GM23338 (cell line): ENCODE data around the gene PLXNB2. TPM values are rescaled to one million over a fixed set of nuclear protein-coding genes. Genes with fewer than 3 reads are reported as not detected.

Experiments
- ATAC-seq: fragments of 200-7000 bp; cut with Tn5 transposase; 3 replicates; pipeline ENCODE4 v1.9.1; 2020
- DNase-seq: peaks from one replicate; pipeline ENCODE4 v3.0.0-alpha.2; 2015; ENCODE audit warnings: low spot score
- H2AFZ ChIP-seq: fragments of 200-600 bp; sonication (generic); 2 replicates; pipeline ENCODE4 v1.8.0; 2016; ENCODE audit warnings: antibody characterized with exemption, mild to moderate bottlenecking, moderate library complexity
- H3F3A ChIP-seq: fragments of 200-600 bp; sonication (generic); replicated peaks from 2 replicates; pipeline ENCODE4 v1.8.0; 2017; ENCODE audit warnings: antibody characterized with exemption, mixed run types, low read depth
- H3K27ac ChIP-seq: fragments of 200-600 bp; sonication (generic); 2 replicates; pipeline ENCODE4 v1.6.1; 2016; ENCODE audit warnings: low read depth
- H3K27me3 ChIP-seq: fragments of 200-600 bp; sonication (generic); 2 replicates; pipeline ENCODE4 v1.8.0; 2016; ENCODE audit warnings: mild to moderate bottlenecking, mixed run types, moderate library complexity; ENCODE audit not compliant: insufficient read depth
- H3K36me3 ChIP-seq: fragments of 200-600 bp; sonication (generic); 2 replicates; pipeline ENCODE4 v1.8.0; 2016; ENCODE audit warnings: mild to moderate bottlenecking; ENCODE audit not compliant: insufficient read depth
- H3K4me1 ChIP-seq: fragments of 200-600 bp; sonication (generic); 2 replicates; pipeline ENCODE4 v1.8.0; 2016; ENCODE audit warnings: mild to moderate bottlenecking, moderate library complexity; ENCODE audit not compliant: insufficient read depth
- H3K4me2 ChIP-seq: fragments of 200-600 bp; sonication (generic); 2 replicates; pipeline ENCODE4 v1.7.1; 2017; ENCODE audit warnings: mixed run types
- H3K4me3 ChIP-seq: fragments of 200-600 bp; sonication (generic); 2 replicates; pipeline ENCODE4 v1.6.1; 2016; ENCODE audit warnings: mixed run types
- H3K79me2 ChIP-seq: fragments of 200-600 bp; sonication (generic); replicated peaks from 2 replicates; pipeline ENCODE4 v1.8.0; 2017; ENCODE audit warnings: mild to moderate bottlenecking; ENCODE audit not compliant: insufficient read depth
- H3K9me2 ChIP-seq: fragments of 200-600 bp; sonication (generic); 2 replicates; pipeline ENCODE4 v1.8.0; 2017; ENCODE audit not compliant: insufficient read depth
- H4K20me1 ChIP-seq: fragments of 200-600 bp; sonication (generic); replicated peaks from 2 replicates; pipeline ENCODE4 v1.8.0; 2017; ENCODE audit warnings: mild to moderate bottlenecking; ENCODE audit not compliant: insufficient read depth
- H3K27ac Mint-ChIP-seq: 2 replicates; pipeline ENCODE4 v1.8.0; 2020; ENCODE audit warnings: inconsistent platforms, mild to moderate bottlenecking, moderate library complexity, mixed read lengths
- H3K27me3 Mint-ChIP-seq: 3 replicates; pipeline ENCODE4 v1.8.0; 2022; ENCODE audit warnings: low read depth, mild to moderate bottlenecking, moderate library complexity, mixed read lengths, inconsistent platforms; ENCODE audit not compliant: insufficient read depth, poor library complexity
- H3K36me3 Mint-ChIP-seq: 3 replicates; pipeline ENCODE4 v1.8.0; 2021; ENCODE audit warnings: low read depth, mild to moderate bottlenecking, inconsistent platforms, moderate library complexity, mixed read lengths
- H3K4me1 Mint-ChIP-seq: 3 replicates; pipeline ENCODE4 v1.8.0; 2020; ENCODE audit warnings: mild to moderate bottlenecking, inconsistent platforms, mixed read lengths
- H3K4me3 Mint-ChIP-seq: 3 replicates; pipeline ENCODE4 v1.8.0; 2021; ENCODE audit warnings: moderate library complexity, mild to moderate bottlenecking, inconsistent platforms, mixed read lengths
- H3K9me3 Mint-ChIP-seq: 3 replicates; pipeline ENCODE4 v1.8.0; 2020; ENCODE audit warnings: moderate library complexity, mild to moderate bottlenecking, inconsistent platforms, mixed read lengths
- CREB1 ChIP-seq: fragments of 250-450 bp; sonication (Bioruptor Pico); IDR thresholded peaks from 2 replicates; pipeline ENCODE4 v1.5.0; 2020; ENCODE audit warnings: low read depth, mild to moderate bottlenecking, moderate library complexity
- CTCF ChIP-seq, 2 experiments: fragments of 200-600 bp in 1 of 2; sonication (generic) in 1 of 2; conservative IDR thresholded peaks; 2 replicates each; pipeline versions ENCODE4 v1.5.1 to v1.6.1; 2016 to 2017; ENCODE audit warnings: antibody characterized with exemption in 2 of 2, low read depth in 2 of 2, mild to moderate bottlenecking in 2 of 2, moderate library complexity in 1 of 2
- ETS1 ChIP-seq: IDR thresholded peaks from 2 replicates; pipeline ENCODE4 v1.6.1; 2016; ENCODE audit warnings: antibody characterized with exemption
- EZH2 ChIP-seq: fragments of 200-600 bp; sonication (generic); IDR thresholded peaks from one replicate; pipeline ENCODE4 v1.8.0; 2017; ENCODE audit warnings: antibody characterized with exemption, mild to moderate bottlenecking, low read depth; ENCODE audit not compliant: unreplicated experiment
- EZH2phosphoT487 ChIP-seq: fragments of 200-600 bp; sonication (generic); IDR thresholded peaks from one replicate; pipeline ENCODE4 v1.8.1; 2018; ENCODE audit warnings: antibody characterized with exemption; ENCODE audit not compliant: unreplicated experiment
- JUNB ChIP-seq: IDR thresholded peaks from one replicate; pipeline ENCODE4 v1.6.1; 2016; ENCODE audit warnings: antibody characterized with exemption; ENCODE audit not compliant: unreplicated experiment
- NANOG ChIP-seq: IDR thresholded peaks from 2 replicates; pipeline ENCODE4 v1.6.1; 2016; ENCODE audit warnings: antibody characterized with exemption, borderline replicate concordance
- POLR2AphosphoS5 ChIP-seq: IDR thresholded peaks from 2 replicates; pipeline ENCODE4 v1.6.1; 2016; ENCODE audit warnings: antibody characterized with exemption, low read depth
- REST ChIP-seq: IDR thresholded peaks from one replicate; pipeline ENCODE4 v1.6.1; 2018; ENCODE audit warnings: antibody characterized with exemption; ENCODE audit not compliant: unreplicated experiment
- STAT1 ChIP-seq: IDR thresholded peaks from one replicate; pipeline ENCODE4 v1.6.1; 2016; ENCODE audit warnings: antibody characterized with exemption; ENCODE audit not compliant: unreplicated experiment
- ZNF114 ChIP-seq: fragments of 250-450 bp; sonication (Bioruptor Pico); IDR thresholded peaks from 2 replicates; pipeline ENCODE4 v1.5.0; 2020; ENCODE audit warnings: mild to moderate bottlenecking, moderate library complexity
- ZNF331 ChIP-seq: fragments of 250-450 bp; sonication (Bioruptor Pico); IDR thresholded peaks from 2 replicates; pipeline ENCODE4 v1.5.0; 2020; ENCODE audit warnings: low read depth, mild to moderate bottlenecking, moderate library complexity
- ZNF462 ChIP-seq: fragments of 250-450 bp; sonication (Bioruptor Pico); IDR thresholded peaks from 2 replicates; pipeline ENCODE4 v1.5.0; 2020; ENCODE audit warnings: mild to moderate bottlenecking, moderate library complexity
- polyA plus RNA-seq: library from polyadenylated mRNA; unstranded; fragments of >200 nt; fragmentation: Nextera tagmentation; extraction: Ambion mirVana; gene quantifications from 2 replicates; pipeline ENCODE4 v1.2.1, GENCODE V29; 2016
- total RNA-seq: library from RNA; depleted of rRNA; stranded (reverse); fragments of >200 nt; shearing (Covaris generic); gene quantifications from 2 replicates; pipeline ENCODE4 v1.2.3, GENCODE V29; 2014

Gene PLXNB2
- total and polyA plus RNA-seq, 2 experiments from 2014 or later = 29.1 to 66.3 TPM

- Histone ChIP-seq H2AFZ (no peak overlapping the region), H3K4me3 (no peak overlapping the region), H3K27ac (no peak overlapping the region), H3K36me3 (no peaks in the 10 kb centered on the region), H3K27me3 (peaks cover 44% of the 10 kb centered on the region), H3K4me1 (peaks cover 7% of the 10 kb centered on the region), H3F3A (no peaks in the 10 kb centered on the region), H3K9me2 (no peaks in the 10 kb centered on the region), H3K79me2 (no peaks in the 10 kb centered on the region), H3K4me2 (peak overlapping the region; percentile 66; the same call in 1 of the 2 replicates), H4K20me1 (no peaks in the 10 kb centered on the region)
- Mint-ChIP-seq H3K36me3 (no peaks in the 10 kb centered on the region), H3K4me3 (no peak overlapping the region), H3K27me3 (peaks cover 34% of the 10 kb centered on the region), H3K27ac (no peak overlapping the region), H3K4me1 (peaks cover 6% of the 10 kb centered on the region; the same call in 2 of the 3 replicates), H3K9me3 (no peaks in the 10 kb centered on the region)
- ATAC-seq (no peak), DNase-seq (no peak)
- TF ChIP-seq STAT1 = no peak
- no peak for TF ChIP-seq CTCF (conservative IDR thresholded peaks at IDR 0.05; ENCODE audit: low read depth in 2 of 2)
- TF ChIP-seq ZNF462 (CRISPR knock-in tag) = no peak
- no peak for TF ChIP-seq JUNB
- TF ChIP-seq ZNF114 (CRISPR knock-in tag) = no peak
- no peak for TF ChIP-seq ZNF331 (CRISPR knock-in tag)
- TF ChIP-seq CREB1 (CRISPR knock-in tag) = no peak
- TF ChIP-seq REST = no peak
- TF ChIP-seq ETS1 = no peak
- no peak for TF ChIP-seq NANOG
- no peak for TF ChIP-seq POLR2AphosphoS5
- TF ChIP-seq EZH2phosphoT487 = no peak
- no peak for TF ChIP-seq EZH2
Measured at GRCh38 chr22:50262973-50263617, 44.4 kb downstream of the PLXNB2 start.
